ENCODE results near the gene MTR.

- TF ChIP-seq TAF1 (IDR thresholded peaks at IDR 0.05; ENCODE audit: borderline replicate concordance, low read depth, low read length), result no peak
- no peak for TF ChIP-seq POLR2A (IDR thresholded peaks at IDR 0.05; ENCODE audit: low read depth, low read length)
- TF ChIP-seq POLR2AphosphoS5 (IDR thresholded peaks at IDR 0.05; ENCODE audit: low read depth, low read length), result no peak
Measured at GRCh38 chr1:236920286-236920894, 125.3 kb downstream of the MTR start.

Measured in GM12892 (cell line).